Measurements from ENCODE around the gene MOAP1.
"Not testable (repeated sequence)": the region's sequence is repeated elsewhere in the genome, so short reads cannot be mapped to it uniquely, and the experiment has no call there.

MOAP1 gene

DNA sequence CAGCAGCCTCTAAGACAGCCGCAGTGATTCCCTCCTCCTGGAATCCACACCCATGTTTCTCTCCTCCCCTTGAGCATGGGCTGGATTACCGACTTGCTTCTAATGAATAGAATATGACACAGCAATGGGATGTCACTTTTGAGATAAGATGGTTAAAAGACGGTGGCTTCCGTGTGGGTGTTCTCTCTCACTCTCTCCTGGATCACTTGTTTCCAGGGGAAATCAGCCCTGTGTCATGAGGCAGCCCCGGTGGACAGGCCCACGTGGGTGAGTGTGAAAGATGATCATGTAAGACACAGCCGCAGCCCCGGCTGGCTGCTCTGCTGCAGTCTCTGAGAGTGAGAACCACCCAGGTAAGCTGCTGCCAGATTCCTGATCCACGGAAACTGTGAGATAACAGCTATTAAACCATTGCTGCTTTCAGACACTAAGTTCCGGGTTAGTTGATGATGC, 10.7 kb downstream of the MOAP1 start:
- H3K4me3 ChIP-seq (ENCODE audit: severe bottlenecking), result no peak overlapping the region
- peak; percentile 48; the same call in 2 of the 3 replicates for ATAC-seq (ENCODE audit: low read depth)
- no peak overlapping the region for H3K27ac ChIP-seq (ENCODE audit: poor library complexity, severe bottlenecking)
- no peaks in the 10 kb centered on the region for H3K9me3 ChIP-seq (ENCODE audit: severe bottlenecking)
- peak; percentile 42 for DNase-seq (ENCODE audit: low spot score)
- TF ChIP-seq, protein P1, sequence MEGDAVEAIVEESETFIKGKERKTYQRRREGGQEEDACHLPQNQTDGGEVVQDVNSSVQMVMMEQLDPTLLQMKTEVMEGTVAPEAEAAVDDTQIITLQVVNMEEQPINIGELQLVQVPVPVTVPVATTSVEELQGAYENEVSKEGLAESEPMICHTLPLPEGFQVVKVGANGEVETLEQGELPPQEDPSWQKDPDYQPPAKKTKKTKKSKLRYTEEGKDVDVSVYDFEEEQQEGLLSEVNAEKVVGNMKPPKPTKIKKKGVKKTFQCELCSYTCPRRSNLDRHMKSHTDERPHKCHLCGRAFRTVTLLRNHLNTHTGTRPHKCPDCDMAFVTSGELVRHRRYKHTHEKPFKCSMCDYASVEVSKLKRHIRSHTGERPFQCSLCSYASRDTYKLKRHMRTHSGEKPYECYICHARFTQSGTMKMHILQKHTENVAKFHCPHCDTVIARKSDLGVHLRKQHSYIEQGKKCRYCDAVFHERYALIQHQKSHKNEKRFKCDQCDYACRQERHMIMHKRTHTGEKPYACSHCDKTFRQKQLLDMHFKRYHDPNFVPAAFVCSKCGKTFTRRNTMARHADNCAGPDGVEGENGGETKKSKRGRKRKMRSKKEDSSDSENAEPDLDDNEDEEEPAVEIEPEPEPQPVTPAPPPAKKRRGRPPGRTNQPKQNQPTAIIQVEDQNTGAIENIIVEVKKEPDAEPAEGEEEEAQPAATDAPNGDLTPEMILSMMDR (IDR thresholded peaks at IDR 0.05; ENCODE audit: poor library complexity, severe bottlenecking), result no peak
- no peaks in the 10 kb centered on the region for H3K36me3 ChIP-seq (ENCODE audit: low read depth)
- no peaks in the 10 kb centered on the region for H3K27me3 ChIP-seq (ENCODE audit: insufficient read depth, poor library complexity, severe bottlenecking)
- peaks cover 4% of the 10 kb centered on the region for H3K4me1 ChIP-seq (ENCODE audit: insufficient read depth, poor library complexity, severe bottlenecking)

DNA sequence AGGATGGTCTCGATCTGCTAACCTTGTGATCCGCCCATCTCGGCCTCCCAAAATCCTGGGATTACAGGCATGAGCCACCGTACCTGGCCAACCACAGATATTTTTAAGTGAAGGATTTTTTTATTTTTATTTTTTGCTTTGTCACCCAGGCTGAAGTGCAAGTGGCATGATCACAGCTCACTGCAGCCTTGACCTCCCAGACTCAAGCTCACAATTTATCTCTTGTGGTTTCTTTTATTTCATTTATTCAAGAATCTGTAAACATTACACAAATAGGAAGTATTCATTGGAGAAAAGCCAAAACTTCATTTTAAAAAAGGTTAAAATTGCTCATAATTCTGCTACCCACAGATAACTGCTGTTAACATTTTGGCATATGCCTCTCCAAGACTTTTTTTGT, 13.3 kb downstream of the MOAP1 start:
- DNase-seq (ENCODE audit: low spot score), result no peak
- Histone ChIP-seq H3K4me3 (ENCODE audit: severe bottlenecking) (no peak overlapping the region), H3K4me1 (ENCODE audit: insufficient read depth, poor library complexity, severe bottlenecking) (peaks cover 4% of the 10 kb centered on the region), H3K27me3 (ENCODE audit: insufficient read depth, poor library complexity, severe bottlenecking) (no peaks in the 10 kb centered on the region), H3K36me3 (ENCODE audit: low read depth) (no peaks in the 10 kb centered on the region), H3K9me3 (ENCODE audit: severe bottlenecking) (no peaks in the 10 kb centered on the region), H3K27ac (ENCODE audit: poor library complexity, severe bottlenecking) (no peak overlapping the region)
- TF ChIP-seq, protein P1 (IDR thresholded peaks at IDR 0.05; ENCODE audit: poor library complexity, severe bottlenecking), result no peak
- 0 out of 3 replicates have a peak, but pooled peaks have one; percentile 26 for ATAC-seq (ENCODE audit: low read depth)

DNA sequence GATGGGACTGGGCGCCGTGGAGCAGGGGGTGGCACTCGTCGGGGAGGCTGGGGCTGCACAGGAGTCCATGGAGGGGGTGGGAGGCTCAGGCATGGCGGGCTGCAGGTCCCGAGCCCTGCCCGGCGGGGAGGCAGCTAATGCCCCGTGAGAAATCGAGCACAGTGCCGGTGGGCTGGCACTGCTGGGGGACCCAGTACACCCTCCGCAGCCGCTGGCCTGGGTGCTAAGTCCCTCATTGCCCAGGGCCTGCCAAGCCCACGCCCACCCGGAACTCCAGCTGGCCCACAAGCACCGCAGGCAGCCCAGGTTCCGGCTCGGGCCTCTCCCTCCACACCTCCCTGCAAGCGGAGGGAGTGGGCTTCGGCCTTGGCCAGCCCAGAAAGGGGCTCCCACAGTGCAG, 14.6 kb downstream of the MOAP1 start:
- H3K27me3 ChIP-seq (ENCODE audit: insufficient read depth, poor library complexity, severe bottlenecking); H3K4me3 ChIP-seq (ENCODE audit: severe bottlenecking); H3K27ac ChIP-seq (ENCODE audit: poor library complexity, severe bottlenecking); H3K4me1 ChIP-seq (ENCODE audit: insufficient read depth, poor library complexity, severe bottlenecking); H3K36me3 ChIP-seq (ENCODE audit: low read depth); H3K9me3 ChIP-seq (ENCODE audit: severe bottlenecking); ATAC-seq (ENCODE audit: low read depth); DNase-seq (ENCODE audit: low spot score): not testable (repeated sequence)

DNA sequence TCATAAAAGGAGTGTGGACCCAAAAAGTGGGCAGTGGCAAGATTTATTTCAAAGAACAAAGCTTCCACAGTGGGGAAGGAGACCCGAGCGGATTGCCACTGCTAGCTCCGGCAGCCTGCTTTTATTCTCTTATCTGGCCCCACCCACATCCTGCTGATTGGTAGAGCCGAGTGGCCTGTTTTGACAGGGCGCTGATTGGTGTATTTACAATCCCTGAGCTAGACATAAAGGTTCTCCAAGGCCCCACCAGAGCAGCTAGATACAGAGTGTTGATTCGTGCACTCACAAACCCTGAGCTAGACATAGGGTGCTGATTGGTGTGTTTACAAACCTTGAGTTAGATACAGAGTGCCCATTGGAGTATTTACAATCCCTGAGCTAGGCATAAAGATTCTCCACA, 15.1 kb downstream of the MOAP1 start:
- H3K4me1 ChIP-seq (ENCODE audit: insufficient read depth, poor library complexity, severe bottlenecking); H3K9me3 ChIP-seq (ENCODE audit: severe bottlenecking); H3K36me3 ChIP-seq (ENCODE audit: low read depth); H3K27ac ChIP-seq (ENCODE audit: poor library complexity, severe bottlenecking); ATAC-seq (ENCODE audit: low read depth); DNase-seq (ENCODE audit: low spot score); H3K27me3 ChIP-seq (ENCODE audit: insufficient read depth, poor library complexity, severe bottlenecking); H3K4me3 ChIP-seq (ENCODE audit: severe bottlenecking): not testable (repeated sequence)

DNA sequence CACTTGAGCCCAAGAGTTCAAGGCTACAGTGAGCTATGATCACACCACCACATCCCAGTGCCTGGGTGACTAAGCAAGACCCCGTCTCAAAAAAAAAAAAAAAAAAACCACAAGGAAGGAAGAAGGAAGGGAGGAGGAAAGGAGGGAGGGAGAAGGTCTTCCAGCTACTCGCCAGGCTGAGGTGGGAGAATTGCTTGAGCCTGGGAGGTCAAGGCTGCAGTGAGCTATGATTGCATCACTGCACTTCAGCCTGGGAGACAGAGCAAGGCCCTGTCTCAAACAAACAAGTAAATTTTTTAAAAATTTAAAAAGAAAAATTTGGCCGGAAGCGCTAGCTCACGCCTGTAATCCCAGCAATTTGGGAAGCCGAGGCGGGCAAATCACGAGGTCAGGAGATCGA, 16.1 kb downstream of the MOAP1 start:
- not testable (repeated sequence) for DNase-seq (ENCODE audit: low spot score); ATAC-seq (ENCODE audit: low read depth); H3K4me3 ChIP-seq (ENCODE audit: severe bottlenecking); H3K9me3 ChIP-seq (ENCODE audit: severe bottlenecking); H3K27me3 ChIP-seq (ENCODE audit: insufficient read depth, poor library complexity, severe bottlenecking); H3K27ac ChIP-seq (ENCODE audit: poor library complexity, severe bottlenecking); H3K36me3 ChIP-seq (ENCODE audit: low read depth); H3K4me1 ChIP-seq (ENCODE audit: insufficient read depth, poor library complexity, severe bottlenecking)

DNA sequence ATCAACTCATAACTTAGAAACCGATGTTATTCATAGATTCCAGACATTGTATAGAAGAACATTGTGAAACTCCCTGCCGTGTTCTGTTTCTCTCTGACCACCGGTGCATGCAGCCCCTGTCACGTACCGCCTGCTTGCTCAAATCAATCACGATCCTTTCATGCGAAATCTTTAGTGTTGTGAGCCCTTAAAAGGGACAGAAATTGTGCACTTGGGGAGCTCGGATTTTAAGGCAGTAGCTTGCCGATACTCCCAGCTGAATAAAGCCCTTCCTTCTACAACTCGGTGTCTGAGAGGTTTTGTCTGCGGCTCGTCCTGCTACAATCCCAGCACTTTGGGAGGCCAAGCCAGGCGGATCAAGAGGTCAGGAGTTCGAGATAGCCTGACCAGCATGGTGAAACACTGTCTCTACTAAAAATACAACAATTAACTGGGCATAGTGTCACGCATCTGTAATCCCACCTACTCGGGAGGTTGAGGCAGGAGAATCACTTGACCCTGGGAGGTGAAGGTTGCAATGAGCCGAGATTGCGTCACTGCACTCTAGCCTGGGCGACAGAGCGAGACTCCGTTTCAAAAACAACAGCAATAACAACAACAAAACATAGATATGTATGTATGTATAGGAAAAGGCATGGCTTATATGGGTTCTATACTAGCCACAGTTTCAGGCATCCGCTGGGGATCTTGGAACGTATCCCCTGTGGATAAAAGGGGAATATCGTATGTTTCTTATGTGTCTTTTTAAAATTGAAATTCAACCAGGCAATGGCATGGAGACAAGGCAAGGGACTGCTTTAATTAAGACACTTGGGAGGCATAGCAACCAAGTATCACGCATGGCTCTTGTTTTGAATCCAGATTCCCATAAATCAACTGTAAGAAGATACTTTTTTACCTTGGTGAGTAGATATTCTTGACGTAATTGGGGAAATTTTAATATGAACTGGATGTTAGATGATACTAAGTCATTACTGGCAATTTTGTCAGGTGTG, 19.1 kb downstream of the MOAP1 start:
- H3K27me3 ChIP-seq (ENCODE audit: insufficient read depth, poor library complexity, severe bottlenecking); H3K27ac ChIP-seq (ENCODE audit: poor library complexity, severe bottlenecking); ATAC-seq (ENCODE audit: low read depth); H3K4me3 ChIP-seq (ENCODE audit: severe bottlenecking); H3K9me3 ChIP-seq (ENCODE audit: severe bottlenecking); H3K4me1 ChIP-seq (ENCODE audit: insufficient read depth, poor library complexity, severe bottlenecking); H3K36me3 ChIP-seq (ENCODE audit: low read depth); DNase-seq (ENCODE audit: low spot score): not testable (repeated sequence)
